ENCODE data around the gene ZBED6.
"Not testable (repeated sequence)": the region's sequence is repeated elsewhere in the genome, so short reads cannot be mapped to it uniquely, and the experiment has no call there.

Gene ZBED6

DNA sequence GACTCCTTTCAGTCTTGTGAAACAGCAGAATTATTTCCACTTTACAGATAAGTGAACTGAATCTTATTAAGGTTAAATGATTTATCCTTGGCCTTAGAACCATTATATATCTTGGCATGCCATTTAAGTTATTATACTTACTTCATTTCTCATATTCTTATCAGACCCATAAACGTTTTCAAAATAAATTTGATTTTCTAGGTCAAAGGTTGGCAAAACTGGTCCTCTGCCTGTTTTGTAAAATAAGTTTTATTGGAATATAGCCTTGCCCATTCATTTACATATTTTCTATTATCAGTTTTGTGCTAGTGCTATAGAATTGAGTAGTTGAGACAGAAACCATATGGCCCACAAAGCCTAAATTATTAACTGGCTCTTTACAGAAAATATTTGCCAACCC lies 33.1 kb downstream of the ZBED6 start:
- H3F3A ChIP-seq (ENCODE audit: control insufficient read depth, insufficient read depth): no peaks in the 10 kb centered on the region; the same call in 1 of the 2 replicates
- no peak overlapping the region for H3K4me2 ChIP-seq (ENCODE audit: low read length)

DNA sequence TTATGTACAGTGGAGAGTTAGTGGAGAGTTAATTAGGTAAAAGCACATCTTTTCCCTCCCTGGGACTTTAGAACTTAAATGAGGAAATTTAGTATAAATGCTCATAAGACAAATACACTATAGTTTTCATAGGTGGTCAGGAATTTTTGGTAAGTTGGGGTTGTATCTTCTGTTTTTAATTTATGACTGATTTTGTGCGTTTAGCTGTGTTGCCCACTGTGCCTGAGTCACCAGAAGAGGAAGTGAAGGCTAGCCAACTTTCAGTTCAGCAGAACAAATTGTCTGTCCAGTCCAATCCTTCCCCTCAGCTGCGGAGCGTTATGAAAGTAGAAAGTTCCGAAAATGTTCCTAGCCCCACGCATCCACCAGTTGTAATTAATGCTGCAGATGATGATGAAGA lies 33.8 kb downstream of the ZBED6 start:
- H3K27me3 ChIP-seq (ENCODE audit: control insufficient read depth, low read length); H3K9me2 ChIP-seq (replicated peaks; ENCODE audit: control insufficient read depth, low read length); H3F3A ChIP-seq (ENCODE audit: control insufficient read depth, insufficient read depth); H4K20me1 ChIP-seq (ENCODE audit: control insufficient read depth, insufficient read depth, low read depth, low read length); H3K4me3 ChIP-seq (ENCODE audit: low read length); H3K4me1 ChIP-seq (ENCODE audit: control insufficient read depth, low read length); H3K4me2 ChIP-seq (ENCODE audit: low read length); H3K9me3 ChIP-seq (ENCODE audit: control insufficient read depth, insufficient read depth, low read length); H3K27ac ChIP-seq (ENCODE audit: low read depth, low read length): not testable (repeated sequence)
- Histone ChIP-seq H3K36me3 (ENCODE audit: control insufficient read depth, low read length) (peaks cover 80% of the 10 kb centered on the region), H3K79me2 (ENCODE audit: control insufficient read depth, low read length) (peaks cover 12% of the 10 kb centered on the region)

More for the DNA sequence above, 33.1 kb downstream of the ZBED6 start:
- Histone ChIP-seq H3K27ac (ENCODE audit: low read depth, low read length) (no peak overlapping the region), H3K9me3 (ENCODE audit: control insufficient read depth, insufficient read depth, low read length) (no peaks in the 10 kb centered on the region), H3K9me2 (replicated peaks; ENCODE audit: control insufficient read depth, low read length) (no peaks in the 10 kb centered on the region), H3K4me3 (ENCODE audit: low read length) (no peak overlapping the region), H3K4me1 (ENCODE audit: control insufficient read depth, low read length) (no peaks in the 10 kb centered on the region), H3K79me2 (ENCODE audit: control insufficient read depth, low read length) (peaks cover 17% of the 10 kb centered on the region), H3K27me3 (ENCODE audit: control insufficient read depth, low read length) (no peaks in the 10 kb centered on the region), H3K36me3 (ENCODE audit: control insufficient read depth, low read length) (peaks cover 76% of the 10 kb centered on the region), H4K20me1 (ENCODE audit: control insufficient read depth, insufficient read depth, low read depth, low read length) (no peaks in the 10 kb centered on the region)
- TF ChIP-seq, protein P1, sequence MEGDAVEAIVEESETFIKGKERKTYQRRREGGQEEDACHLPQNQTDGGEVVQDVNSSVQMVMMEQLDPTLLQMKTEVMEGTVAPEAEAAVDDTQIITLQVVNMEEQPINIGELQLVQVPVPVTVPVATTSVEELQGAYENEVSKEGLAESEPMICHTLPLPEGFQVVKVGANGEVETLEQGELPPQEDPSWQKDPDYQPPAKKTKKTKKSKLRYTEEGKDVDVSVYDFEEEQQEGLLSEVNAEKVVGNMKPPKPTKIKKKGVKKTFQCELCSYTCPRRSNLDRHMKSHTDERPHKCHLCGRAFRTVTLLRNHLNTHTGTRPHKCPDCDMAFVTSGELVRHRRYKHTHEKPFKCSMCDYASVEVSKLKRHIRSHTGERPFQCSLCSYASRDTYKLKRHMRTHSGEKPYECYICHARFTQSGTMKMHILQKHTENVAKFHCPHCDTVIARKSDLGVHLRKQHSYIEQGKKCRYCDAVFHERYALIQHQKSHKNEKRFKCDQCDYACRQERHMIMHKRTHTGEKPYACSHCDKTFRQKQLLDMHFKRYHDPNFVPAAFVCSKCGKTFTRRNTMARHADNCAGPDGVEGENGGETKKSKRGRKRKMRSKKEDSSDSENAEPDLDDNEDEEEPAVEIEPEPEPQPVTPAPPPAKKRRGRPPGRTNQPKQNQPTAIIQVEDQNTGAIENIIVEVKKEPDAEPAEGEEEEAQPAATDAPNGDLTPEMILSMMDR (IDR thresholded peaks at IDR 0.05; ENCODE audit: low read depth, low read length, poor library complexity, severe bottlenecking): no peak
- no peak for TF ChIP-seq EZH2phosphoT487 (IDR thresholded peaks at IDR 0.05; ENCODE audit: borderline replicate concordance, low read length)

DNA sequence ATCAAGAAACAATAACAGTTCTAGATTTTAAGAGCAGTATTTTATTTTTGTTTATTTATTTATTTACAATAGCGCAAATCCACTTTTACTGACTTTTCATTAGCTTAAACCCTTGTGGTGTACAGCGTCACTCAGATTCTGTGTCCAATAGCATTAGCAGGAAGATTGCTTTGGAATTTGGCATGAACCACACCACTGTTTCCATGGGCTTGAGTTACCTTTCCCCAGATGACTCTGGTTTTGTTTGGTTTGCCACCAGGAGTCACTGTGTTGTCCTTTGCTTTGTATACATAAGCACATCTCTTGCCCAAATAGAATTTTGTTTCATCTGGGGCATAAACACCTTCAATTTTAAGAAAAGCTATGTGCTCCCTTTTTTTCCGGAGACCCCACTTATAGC lies 40.1 kb downstream of the ZBED6 start:
- TF ChIP-seq, protein P1 (IDR thresholded peaks at IDR 0.05; ENCODE audit: low read depth, low read length, poor library complexity, severe bottlenecking): no peak
- TF ChIP-seq EZH2phosphoT487 (IDR thresholded peaks at IDR 0.05; ENCODE audit: borderline replicate concordance, low read length): no peak
- Histone ChIP-seq H3K27ac (ENCODE audit: low read depth, low read length) (no peak overlapping the region), H3K4me3 (ENCODE audit: low read length) (no peak overlapping the region), H4K20me1 (ENCODE audit: control insufficient read depth, insufficient read depth, low read depth, low read length) (no peaks in the 10 kb centered on the region), H3K4me2 (ENCODE audit: low read length) (no peak overlapping the region), H3K79me2 (ENCODE audit: control insufficient read depth, low read length) (no peaks in the 10 kb centered on the region), H3K27me3 (ENCODE audit: control insufficient read depth, low read length) (no peaks in the 10 kb centered on the region), H3K9me3 (ENCODE audit: control insufficient read depth, insufficient read depth, low read length) (no peaks in the 10 kb centered on the region), H3K4me1 (ENCODE audit: control insufficient read depth, low read length) (no peaks in the 10 kb centered on the region), H3K36me3 (ENCODE audit: control insufficient read depth, low read length) (peaks cover 83% of the 10 kb centered on the region), H3K9me2 (replicated peaks; ENCODE audit: control insufficient read depth, low read length) (no peaks in the 10 kb centered on the region), H3F3A (ENCODE audit: control insufficient read depth, insufficient read depth) (peaks cover 2% of the 10 kb centered on the region; the same call in 1 of the 2 replicates)

DNA sequence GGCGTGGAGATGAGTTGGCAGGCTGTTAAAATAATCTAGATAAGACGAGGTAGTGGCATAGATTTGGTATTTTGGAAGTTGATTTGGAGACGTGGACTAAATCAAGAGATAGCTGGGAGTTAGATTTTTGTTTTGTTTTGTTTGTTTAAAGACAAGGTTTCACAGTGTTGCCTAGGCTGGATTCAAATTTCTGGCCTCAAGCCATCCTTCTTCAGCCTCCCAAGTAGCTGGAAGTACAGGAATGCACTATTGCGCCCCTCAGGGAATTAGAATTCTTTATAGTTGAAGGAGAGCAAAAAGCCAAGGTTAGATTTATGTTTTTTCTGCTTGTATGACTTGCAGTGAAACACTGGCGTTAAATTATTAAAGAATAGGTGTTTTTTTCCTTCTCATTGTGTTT lies 43.7 kb downstream of the ZBED6 start:
- H3K9me2 ChIP-seq (replicated peaks; ENCODE audit: control insufficient read depth, low read length): no peaks in the 10 kb centered on the region
- peaks cover 2% of the 10 kb centered on the region; the same call in 1 of the 2 replicates for H3F3A ChIP-seq (ENCODE audit: control insufficient read depth, insufficient read depth)
- H3K9me3 ChIP-seq (ENCODE audit: control insufficient read depth, insufficient read depth, low read length): no peaks in the 10 kb centered on the region
- H3K27ac ChIP-seq (ENCODE audit: low read depth, low read length): no peak overlapping the region
- H3K27me3 ChIP-seq (ENCODE audit: control insufficient read depth, low read length): no peaks in the 10 kb centered on the region
- H3K4me2 ChIP-seq (ENCODE audit: low read length): no peak overlapping the region
- H3K79me2 ChIP-seq (ENCODE audit: control insufficient read depth, low read length): no peaks in the 10 kb centered on the region
- no peaks in the 10 kb centered on the region for H3K4me1 ChIP-seq (ENCODE audit: control insufficient read depth, low read length)
- no peak overlapping the region for H3K4me3 ChIP-seq (ENCODE audit: low read length)
- H4K20me1 ChIP-seq (ENCODE audit: control insufficient read depth, insufficient read depth, low read depth, low read length): no peaks in the 10 kb centered on the region
- TF ChIP-seq, protein P1 (IDR thresholded peaks at IDR 0.05; ENCODE audit: low read depth, low read length, poor library complexity, severe bottlenecking): no peak
- no peak for TF ChIP-seq EZH2phosphoT487 (IDR thresholded peaks at IDR 0.05; ENCODE audit: borderline replicate concordance, low read length)
- H3K36me3 ChIP-seq (ENCODE audit: control insufficient read depth, low read length): peaks cover 69% of the 10 kb centered on the region
